GM21576 (cell line): Measurements from ENCODE around the gene TEAD4.

Source experiments
- ATAC-seq: cut with Tn5 transposase; IDR thresholded peaks from one replicate; pipeline ENCODE4 v1.9.1; 2021; ENCODE audit warnings: mild to moderate bottlenecking, moderate library complexity; ENCODE audit not compliant: unreplicated experiment

TEAD4 gene

DNA sequence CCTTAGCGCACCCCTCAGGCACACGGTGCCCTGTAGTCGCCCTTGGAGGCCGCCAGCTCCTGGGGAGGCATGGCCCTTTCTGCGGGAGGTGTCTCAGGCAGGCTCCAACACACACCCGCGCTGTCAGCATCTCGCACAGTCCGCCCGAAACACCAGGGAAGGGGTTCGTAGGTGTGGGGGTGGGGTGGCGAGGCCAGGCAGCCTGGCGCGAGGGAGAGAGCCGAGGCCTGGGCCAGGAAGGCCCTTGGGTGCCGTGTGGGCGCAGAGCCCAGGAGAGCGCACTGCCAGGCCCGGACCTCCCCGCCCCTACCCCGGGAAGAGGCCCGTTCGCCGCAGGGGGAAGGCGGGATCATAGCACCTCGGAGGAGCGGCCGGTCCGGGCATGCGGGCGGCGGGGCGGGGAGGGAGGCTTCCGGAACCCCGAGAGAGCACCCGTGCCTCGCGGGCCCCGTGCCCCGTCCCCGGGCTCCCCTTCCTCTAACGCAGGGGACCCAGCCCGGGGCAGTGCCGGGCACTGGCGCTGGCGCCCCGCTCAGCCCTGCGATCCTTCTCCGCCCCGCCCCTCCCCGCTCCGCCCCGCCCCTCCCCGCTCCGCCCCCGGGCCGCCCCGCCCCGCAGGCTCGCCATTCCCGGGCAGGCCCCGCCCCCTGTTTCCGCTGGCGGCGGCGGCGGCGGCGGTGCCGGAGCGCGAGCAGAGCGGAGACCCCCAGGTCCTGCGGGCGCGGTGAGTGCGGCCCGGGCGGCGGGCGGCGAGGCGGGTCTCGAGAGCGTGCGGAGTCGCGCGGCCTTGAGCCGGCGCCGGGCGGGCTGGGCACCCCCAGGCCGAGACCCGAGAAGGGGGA lies 117.8 kb downstream of the TEAD4 start, which contains the start of gene TSPAN9:
TSPAN9 (plus strand) TSS at position 650 of the 842 bp plus-strand sequence. CDS start 123,815 bp downstream, outside the sequence.
- peak; percentile 62 for ATAC-seq

DNA sequence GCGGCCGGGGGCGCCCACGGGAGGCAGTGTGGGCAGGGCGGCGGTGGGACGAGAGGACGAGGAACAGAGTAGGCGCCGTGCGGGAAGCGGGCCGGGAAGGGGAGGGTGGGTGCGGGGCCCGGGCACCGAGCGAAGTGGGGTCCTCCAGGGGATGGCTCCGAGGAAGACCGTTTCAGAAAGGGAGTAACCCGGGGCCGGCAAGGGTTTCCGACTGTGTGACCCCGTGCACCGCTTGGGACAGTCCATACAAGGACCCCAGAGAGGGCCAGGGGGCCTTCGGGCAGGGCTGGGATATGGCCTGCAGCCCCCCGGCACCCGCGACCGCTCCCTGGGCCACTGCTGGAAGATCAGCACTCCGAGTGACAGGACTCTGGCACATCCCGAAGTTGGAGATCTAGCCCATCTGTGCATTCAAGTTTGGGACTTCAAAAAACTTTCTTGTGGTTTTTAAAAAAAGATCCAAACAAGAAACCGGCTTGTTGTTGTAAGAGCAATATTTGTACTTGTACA lies 118.4 kb downstream of the TEAD4 start:
- ATAC-seq = no peak

DNA sequence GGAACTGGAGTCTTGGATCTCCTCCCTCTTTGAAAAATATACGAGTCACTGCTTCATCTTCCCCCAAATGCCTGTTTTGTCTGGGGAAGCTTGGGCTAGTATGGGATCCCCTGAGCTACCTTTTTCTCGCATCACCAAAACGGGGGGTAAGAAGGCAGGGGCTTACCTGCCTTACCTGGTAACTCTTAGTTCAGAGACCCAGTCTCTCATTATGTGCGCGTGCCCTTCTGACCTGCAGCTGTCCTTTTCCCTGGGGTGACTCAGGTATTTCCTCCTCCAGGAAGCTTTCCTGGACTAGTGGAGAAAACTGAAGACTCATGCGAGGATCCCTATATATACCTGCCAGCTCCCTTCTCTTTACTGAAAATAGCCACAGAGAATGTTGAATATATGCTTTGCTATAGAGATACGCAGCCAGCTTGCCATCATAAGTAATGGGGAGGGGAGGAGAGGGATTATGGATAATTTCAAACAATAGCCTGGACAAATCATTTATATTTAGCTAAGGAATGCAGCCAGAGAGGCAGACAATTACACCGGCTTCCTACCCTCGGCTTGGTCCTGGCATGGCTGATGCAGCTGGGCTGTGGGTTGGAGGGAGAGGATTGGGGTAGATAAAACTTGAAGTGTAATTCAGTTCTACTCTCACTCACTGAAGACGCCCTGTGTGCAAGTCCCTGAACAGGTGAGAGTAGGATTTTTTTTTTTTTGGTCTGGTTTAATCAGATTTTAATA lies 119.1 kb downstream of the TEAD4 start:
- no peak for ATAC-seq

DNA sequence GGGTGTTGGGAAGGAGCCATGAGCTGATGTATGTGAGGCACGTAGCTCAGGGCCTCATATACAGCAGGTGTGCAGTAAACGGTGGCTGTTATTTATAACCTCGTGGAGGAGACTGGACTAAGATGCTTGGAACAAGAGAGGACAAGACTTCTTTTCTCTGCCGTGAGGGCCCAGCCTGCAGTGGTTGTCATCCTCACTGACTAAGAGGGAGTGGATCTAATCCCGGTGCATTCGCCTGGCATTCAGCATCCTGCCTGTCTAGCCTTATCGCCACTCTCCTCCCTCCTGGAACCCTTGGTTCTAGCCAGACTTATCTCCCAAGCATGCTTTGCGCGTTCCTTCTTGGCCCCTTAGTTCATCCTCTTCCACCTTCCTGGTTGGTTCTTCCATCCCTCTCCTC lies 121.9 kb downstream of the TEAD4 start:
- ATAC-seq = no peak

DNA sequence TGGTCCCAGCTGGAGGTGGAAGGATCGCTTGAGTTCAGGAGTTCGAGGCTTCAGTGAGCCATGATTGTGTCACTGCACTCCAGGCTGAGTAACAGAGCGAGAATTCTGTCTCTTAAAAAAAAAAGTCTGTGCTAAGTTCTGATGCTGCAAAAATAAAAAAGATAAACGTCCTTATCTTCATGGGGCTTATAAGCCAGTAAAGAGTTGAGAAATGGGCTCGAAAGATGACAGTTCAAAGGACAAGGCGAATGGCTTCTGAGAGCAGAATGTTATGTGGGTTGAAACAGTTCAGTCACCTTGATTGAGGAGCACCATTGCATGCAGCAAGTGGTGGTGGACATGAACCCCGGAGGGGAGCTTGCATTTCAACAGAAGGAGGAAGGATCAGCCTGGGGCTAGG lies 122.7 kb downstream of the TEAD4 start:
- ATAC-seq = no peak

DNA sequence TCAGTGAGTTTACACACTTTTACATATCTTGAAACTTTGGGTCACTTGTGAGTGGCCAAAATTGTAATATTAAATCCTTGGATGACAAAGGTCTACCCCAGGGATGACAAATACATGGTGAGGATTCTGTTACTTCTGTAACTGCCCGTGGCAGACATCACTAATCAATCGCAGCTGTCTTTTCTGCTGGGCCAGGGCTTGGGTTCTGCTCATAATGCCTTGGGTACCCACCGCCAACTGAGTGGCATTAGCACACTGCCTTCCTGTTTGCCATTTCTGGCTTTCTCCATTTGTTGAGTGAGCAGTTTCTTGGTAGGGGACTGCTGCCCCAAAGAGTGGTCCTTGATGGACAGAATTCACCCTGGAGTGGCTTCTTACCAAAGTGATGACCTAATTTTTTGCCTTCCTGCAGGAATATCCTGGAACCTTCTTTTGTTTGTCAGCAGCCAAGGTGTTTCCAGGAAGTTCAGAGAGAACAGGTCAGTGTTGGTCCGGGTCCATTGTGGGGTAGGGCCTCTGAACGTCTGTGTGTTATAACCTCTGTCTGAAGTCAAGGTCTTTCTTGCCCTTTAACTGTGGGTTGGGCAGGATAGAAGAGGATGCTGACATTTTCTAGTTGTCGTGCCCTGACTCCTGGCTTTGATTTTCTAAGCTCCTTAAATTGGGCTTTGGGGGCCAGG lies 124.2 kb downstream of the TEAD4 start:
- ATAC-seq = no peak

DNA sequence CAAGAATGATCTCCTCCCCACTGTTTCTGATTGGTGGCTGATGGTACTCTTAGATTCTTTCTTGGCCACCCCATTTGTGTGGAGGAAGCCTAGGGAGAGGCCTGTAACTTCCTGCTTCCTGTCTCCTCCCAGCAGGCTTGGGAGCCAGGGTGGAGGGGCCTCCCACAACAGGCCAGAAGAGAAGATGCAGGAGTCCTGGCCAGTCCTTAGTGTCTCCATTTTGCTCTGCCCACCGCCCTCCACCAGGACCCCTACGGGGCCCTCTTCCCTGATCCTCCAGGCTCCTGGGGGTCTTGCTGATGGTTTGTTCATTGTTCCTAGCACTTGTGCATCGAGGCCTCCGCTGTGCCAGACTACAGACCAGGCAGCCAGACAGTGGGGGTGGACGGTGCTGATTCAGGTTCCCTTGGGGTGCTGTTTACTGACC lies 124.7 kb downstream of the TEAD4 start:
- ATAC-seq = no peak

DNA sequence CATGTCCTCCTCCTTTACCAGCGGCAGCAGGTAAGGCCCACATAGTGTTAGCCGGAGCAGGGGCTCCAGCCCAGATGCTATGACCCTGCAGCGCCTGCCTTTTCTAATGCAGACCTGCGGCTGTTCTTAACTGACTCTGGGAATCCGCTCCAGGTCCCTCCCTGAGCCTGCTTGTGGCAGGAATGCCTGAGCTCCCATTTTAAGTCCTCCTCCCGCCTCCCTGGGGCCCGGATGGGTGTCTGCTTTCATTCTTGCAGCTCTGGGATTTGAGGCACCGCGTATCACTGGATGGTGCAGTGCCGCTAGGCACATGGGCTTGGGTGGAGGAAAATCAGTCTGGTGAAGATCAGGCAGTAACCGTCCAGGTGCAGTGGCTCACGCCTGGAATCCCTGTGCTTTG lies 125.5 kb downstream of the TEAD4 start:
- ATAC-seq = no peak

DNA sequence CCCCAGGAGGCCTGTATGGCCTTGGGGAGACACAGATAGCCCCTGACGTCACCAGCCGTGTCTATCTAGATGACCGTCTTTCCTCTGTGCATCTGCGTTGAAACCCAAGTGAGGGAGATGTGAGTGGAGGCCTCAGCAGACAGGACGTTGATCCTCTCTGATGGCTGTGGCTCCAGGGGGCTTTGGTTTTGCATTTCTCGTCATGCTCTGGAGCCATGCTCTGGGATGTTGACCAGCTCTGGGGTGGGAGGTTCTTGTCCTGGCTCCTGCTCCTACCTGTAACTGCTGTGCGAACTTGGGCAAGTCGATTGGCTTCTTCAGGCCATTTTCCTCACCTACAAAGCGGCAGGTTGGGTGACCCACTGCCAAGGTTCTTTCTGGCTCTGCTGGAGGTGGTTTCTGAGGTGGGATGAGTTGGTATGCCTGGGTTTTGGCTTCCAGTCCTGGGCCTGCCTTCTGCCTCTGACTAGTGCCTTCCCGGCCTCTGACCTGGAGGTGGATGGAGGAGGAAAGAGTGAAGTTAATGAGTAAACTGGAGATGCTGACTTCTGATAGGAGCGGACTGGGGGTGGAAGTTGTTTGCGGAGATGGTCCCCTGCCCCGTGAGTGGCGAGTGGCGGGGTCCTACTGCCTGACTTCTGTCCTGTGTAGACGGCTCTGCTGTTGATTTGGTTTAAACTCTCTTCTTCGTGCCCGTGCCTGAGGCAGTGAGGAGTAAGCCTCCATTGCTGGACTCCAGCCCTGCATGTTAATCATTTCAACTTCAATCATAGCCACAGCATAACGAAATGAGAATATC lies 126.3 kb downstream of the TEAD4 start:
- no peak for ATAC-seq

DNA sequence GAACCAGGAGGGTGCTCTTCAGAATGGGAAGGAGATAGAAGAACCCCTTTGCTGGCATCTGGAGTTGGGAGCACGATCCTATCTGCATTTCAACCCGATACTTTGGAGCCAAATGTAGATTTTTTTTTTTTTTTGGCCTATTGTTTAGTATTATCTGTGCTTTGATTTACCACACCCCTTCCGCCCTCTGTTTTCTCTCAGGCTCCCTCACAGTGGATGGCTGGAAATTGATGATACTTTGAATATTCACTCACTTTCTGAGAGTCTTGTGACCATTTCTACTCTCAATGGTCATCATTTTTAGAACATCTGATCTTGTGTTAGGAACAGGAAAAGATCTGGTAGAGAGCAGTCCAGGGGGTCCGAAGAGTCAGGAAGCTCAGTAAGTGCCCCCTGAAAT lies 127.0 kb downstream of the TEAD4 start:
- no peak for ATAC-seq

DNA sequence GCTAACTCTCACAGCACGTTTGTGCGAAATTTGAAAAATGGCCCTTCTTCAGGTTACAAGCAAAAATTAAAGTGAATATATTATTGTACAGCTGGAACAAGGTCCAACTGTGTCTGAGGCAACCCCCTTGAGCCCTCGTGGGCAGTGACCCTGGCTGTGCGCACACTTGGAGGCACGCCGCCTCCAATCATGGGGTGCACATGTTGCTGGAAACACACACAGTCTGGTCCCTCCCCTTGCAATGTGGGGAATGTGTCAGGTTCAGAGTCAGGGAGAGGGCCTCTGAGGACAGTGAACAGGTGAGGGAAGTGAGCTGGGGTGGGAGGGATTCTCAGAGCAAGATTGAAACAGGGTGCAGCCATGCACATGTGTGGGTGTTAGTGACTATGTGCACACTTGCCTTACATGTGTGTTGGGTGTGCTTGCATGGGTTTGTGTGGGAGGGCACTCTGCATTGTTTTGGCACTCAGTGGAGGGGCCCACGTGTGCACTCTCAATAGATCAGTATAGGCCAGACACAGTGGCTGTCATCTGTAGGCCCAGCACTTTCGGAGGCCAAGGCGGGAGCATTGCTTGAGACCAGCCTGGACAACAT lies 127.6 kb downstream of the TEAD4 start:
- no peak for ATAC-seq

DNA sequence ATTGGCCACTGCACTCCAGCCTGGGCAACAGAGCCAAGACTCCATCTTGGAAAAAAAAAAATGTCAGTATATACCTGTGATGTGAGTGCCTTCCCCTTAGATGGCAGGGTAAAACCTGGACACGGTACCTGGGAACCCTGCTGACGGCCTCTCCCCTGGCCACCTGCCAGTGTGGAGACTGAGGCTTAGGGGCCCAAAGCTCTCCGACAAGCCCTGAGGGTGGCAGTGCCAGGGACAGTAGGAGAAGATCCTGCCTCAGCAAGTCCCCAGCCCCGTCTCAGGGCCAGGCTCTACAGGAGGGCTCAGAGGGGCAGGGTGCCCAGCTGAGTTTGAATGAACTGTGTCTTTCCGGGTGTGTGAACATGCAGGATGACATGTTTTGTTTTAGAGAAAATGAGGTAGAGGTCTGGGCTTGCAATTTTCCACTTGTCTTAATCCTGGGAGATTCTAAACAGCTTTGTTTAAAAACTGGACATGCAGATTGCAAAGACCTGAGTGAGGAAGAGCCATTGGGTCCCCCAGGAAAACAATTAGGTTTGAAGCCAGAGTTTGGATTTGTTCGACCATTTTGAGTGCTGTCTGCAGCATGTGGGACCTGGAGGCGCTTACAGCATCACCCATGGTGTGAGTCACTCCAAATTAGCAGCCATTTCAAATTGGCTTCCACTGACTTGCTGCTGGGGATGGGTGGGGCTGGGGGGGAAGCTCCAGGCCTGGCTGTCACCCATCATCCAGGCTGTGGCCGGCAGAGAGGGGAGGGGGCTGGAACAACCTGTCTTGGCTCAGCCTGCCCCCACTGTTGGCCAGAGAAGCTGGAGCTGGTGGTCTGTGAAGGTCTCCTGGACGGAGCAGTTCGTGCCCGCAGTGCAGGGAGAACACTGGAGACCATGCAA lies 128.8 kb downstream of the TEAD4 start:
- no peak for ATAC-seq

DNA sequence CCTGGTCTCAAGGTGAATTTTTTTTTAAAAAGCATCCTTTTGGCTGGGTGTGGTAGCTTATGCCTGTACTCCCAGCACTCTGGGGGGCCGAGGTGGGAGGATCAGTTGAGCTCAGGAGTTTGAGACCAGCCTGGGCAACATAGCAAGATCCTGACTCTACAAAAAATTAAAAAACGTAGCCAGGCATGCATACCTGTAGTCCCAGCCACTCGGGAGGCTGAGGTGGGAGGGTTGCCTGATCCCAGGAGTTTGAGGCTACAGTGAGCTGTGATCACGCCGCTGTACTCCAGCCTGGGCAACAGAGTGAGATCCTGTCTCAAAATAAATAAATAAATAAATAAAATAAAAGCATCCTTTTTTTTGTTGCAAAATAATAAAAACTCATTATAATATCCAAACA lies 130.4 kb downstream of the TEAD4 start:
- ATAC-seq = no peak
